ENCODE measurements around the gene ERN1.

GRCh38 chr17:64109400-64109799 lies 20.5 kb downstream of the ERN1 start:
- TF ChIP-seq POLR2AphosphoS5 (IDR thresholded peaks at IDR 0.05) (no peak), EP300 (IDR thresholded peaks at IDR 0.05) (no peak), CTCF (IDR thresholded peaks at IDR 0.05) (no peak)
